Lung (tissue), 12 donors: ENCODE measurements around the gene POLN. TPM values are rescaled to one million over a fixed set of nuclear protein-coding genes. Genes with fewer than 3 reads are reported as not detected.

ENCODE experiments used
- ATAC-seq: fragments of 200-7000 bp; cut with Tn5 transposase; one replicate; pipeline ENCODE4 v1.9.1; 2020; ENCODE audit warnings: moderate number of reproducible peaks; ENCODE audit not compliant: insufficient read depth, low FRiP score
- DNase-seq, 3 donors: peaks; one replicate each; pipeline ENCODE4 v3.0.0-alpha.2; 2013 to 2017
- H3K27ac ChIP-seq, 2 donors: one replicate each; pipeline ENCODE4 v1.5.1; 2013; ENCODE audit warnings: mild to moderate bottlenecking in 2 of 2, moderate library complexity in 2 of 2, control low read depth in 1 of 2, inconsistent platforms in 1 of 2, low read depth in 1 of 2, low read length in 1 of 2
- H3K27me3 ChIP-seq, 3 donors: one replicate each; pipeline ENCODE4 v1.5.1; 2013; ENCODE audit warnings: low read length in 2 of 3; ENCODE audit not compliant: control insufficient read depth in 3 of 3, insufficient read depth in 3 of 3
- H3K36me3 ChIP-seq, 4 donors: one replicate each; pipeline ENCODE4 v1.5.1; 2013; ENCODE audit warnings: low read length in 4 of 4, mild to moderate bottlenecking in 1 of 4, moderate library complexity in 1 of 4; ENCODE audit not compliant: control insufficient read depth in 4 of 4, insufficient read depth in 4 of 4
- H3K4me1 ChIP-seq, 5 donors: one replicate each; pipeline ENCODE4 v1.5.1; 2013; ENCODE audit warnings: low read length in 5 of 5, mild to moderate bottlenecking in 2 of 5, moderate library complexity in 1 of 5; ENCODE audit not compliant: control insufficient read depth in 5 of 5, insufficient read depth in 5 of 5
- H3K4me3 ChIP-seq: one replicate; pipeline ENCODE4 v1.5.1; 2013; ENCODE audit warnings: mild to moderate bottlenecking, control low read depth, moderate library complexity
- H3K9ac ChIP-seq, 2 donors: one replicate each; pipeline ENCODE4 v1.5.1; 2013; ENCODE audit warnings: low read length in 2 of 2, control low read depth in 1 of 2; ENCODE audit not compliant: insufficient read depth in 1 of 2
- H3K9me3 ChIP-seq, 4 donors: one replicate each; pipeline ENCODE4 v1.5.1; 2013; ENCODE audit warnings: low read length in 3 of 4, mild to moderate bottlenecking in 1 of 4, moderate library complexity in 1 of 4; ENCODE audit not compliant: control insufficient read depth in 4 of 4, insufficient read depth in 3 of 4
- CTCF ChIP-seq: IDR thresholded peaks from 2 replicates; pipeline ENCODE4 v1.5.1; 2012; ENCODE audit warnings: mild to moderate bottlenecking; ENCODE audit errors: control extremely low read depth, extremely low read depth
- WGBS, 2 donors: extraction: QIAGEN DNeasy Blood & Tissue Kit; methylation state at CpG; one replicate each; pipeline ENCODE4 v1.1.7; 2013; 5-methylcytosine and 5-hydroxymethylcytosine counted together
- polyA plus RNA-seq, 2 donors: library from polyadenylated mRNA; stranded (reverse); fragments of 200-250 nt; gene quantifications; one replicate each; pipeline ENCODE4 v1.2.1, GENCODE V29; 2013
- total RNA-seq, 2 donors: library from RNA; depleted of rRNA in 1 of 2; stranded (reverse); fragments of >200 nt in 1 of 2; gene quantifications; one replicate each; pipeline ENCODE4 v1.2.1, GENCODE V29; 2014 to 2021
- donor health status: control.
- donor health status: control.
- donor health status: Bipolar disorder and iron deficiency.
- donor health status: healthy.
- donor health status: DM: yes; HTN: yes; CAD: no.

POLN gene
- total and polyA plus RNA-seq, 4 donors = 0.68 to 3.7 (median 2.2) TPM

- 70 to 72% methylated on average over 6 of the region's 6 CpGs for WGBS, 2 donors
- no peak for TF ChIP-seq CTCF
- Histone ChIP-seq H3K36me3 (no peaks in the 10 kb centered on the region), H3K9ac (no peak overlapping the region), H3K4me1 (peaks cover 0 to 5% (median 0%) of the 10 kb centered on the region in 5 donors), H3K9me3 (no peaks in the 10 kb centered on the region), H3K27me3 (peaks cover 0 to 5% (median 0%) of the 10 kb centered on the region in 3 donors), H3K4me3 (no peak overlapping the region), H3K27ac (no peak overlapping the region)
- DNase-seq (no peak), ATAC-seq (no peak)
Measured at GRCh38 chr4:2125831-2126230, 116.1 kb downstream of the POLN start.

- ATAC-seq (no peak), DNase-seq (no peak)
- Histone ChIP-seq H3K9ac (no peak overlapping the region), H3K4me1 (peaks cover 0 to 5% (median 0%) of the 10 kb centered on the region in 5 donors), H3K9me3 (no peaks in the 10 kb centered on the region), H3K4me3 (no peak overlapping the region), H3K27me3 (peaks cover 0 to 5% (median 0%) of the 10 kb centered on the region in 3 donors), H3K27ac (no peak overlapping the region), H3K36me3 (no peaks in the 10 kb centered on the region)
- WGBS, 2 donors = 91 to 94% methylated on average over 4 of the region's 4 CpGs
- TF ChIP-seq CTCF = no peak
Measured at GRCh38 chr4:2125023-2125422, 116.9 kb downstream of the POLN start.

GRCh38 chr4:2116687-2117400, 125.1 kb downstream of the POLN start:
- Histone ChIP-seq H3K27ac (no peak overlapping the region), H3K9me3 (no peaks in the 10 kb centered on the region), H3K9ac (no peak overlapping the region), H3K27me3 (peaks cover 0 to 3% (median 0%) of the 10 kb centered on the region in 3 donors), H3K4me3 (no peak overlapping the region), H3K4me1 (no peaks in the 10 kb centered on the region), H3K36me3 (no peaks in the 10 kb centered on the region)
- ATAC-seq = no peak
- no peak for DNase-seq
- TF ChIP-seq CTCF = no peak
- 80 to 93% methylated on average over 6 of the region's 6 CpGs for WGBS, 2 donors
